ENCODE results near the gene TM6SF1.
"Not testable (repeated sequence)": the region's sequence is repeated elsewhere in the genome, so short reads cannot be mapped to it uniquely, and the experiment has no call there.

Gene TM6SF1

GRCh38 chr15:83106994-83107840, at the start of gene TM6SF1:
Gene TM6SF1 (plus strand): TSS chr15:83107645. CDS start chr15:83107681, 36 bp downstream.
- peak; percentile 62 for DNase-seq

DNA sequence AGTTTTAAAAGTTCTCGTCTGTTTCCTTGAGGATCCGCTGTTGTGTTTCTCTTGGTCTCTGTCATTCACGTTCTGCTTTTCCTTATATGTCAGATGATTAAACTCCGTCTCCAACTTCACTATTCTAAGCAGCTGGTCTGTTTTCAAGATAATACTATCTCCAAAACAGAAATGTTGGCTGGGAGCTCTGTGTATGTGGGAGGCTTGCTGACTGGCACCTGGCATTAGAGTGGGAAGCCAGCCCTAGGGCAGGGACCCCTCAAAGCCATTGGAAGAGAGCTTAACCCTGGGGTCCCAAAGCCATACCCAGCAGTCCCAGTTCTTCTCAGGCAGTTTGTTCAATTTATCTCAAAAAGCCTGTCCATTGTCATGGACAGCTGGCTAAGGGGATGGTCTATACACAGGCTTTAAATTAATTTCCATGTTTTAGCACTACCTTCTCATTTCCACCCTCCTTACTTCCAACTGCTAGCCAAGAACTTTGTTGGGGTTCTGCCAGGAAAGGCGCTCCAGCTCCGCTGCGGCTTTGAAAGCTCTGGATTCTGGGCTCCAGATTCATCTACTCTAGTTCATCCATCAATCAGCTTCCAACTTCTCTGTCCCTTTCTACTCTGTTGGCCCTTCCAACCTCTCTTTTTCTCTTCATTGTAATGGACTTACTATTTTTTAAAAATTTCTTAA, 49.6 kb upstream of the TM6SF1 start:
- DNase-seq = no peak

DNA sequence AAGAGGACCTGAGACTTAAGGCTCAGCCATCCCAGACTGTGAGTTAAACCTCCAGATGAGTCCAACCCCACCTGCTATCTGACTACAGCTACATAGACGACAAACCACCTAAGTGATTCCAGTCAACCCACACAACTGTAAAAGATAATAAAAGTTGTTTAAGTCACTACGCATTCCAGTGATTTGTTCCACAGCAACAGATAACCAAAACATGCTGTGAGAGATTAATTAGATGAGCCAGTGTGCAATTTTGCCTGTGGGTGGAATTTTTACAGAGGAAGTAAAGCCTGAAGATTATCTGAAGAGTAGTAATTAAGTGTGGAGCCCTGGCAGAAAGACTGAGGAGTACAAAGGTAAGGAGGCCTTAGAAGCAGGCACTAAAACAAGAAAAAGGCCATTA, 45.8 kb upstream of the TM6SF1 start:
- peak; percentile 84 for DNase-seq

- DNase-seq = no peak
Observed at GRCh38 chr15:83062768-83063180, 44.7 kb upstream of the TM6SF1 start.

GRCh38 chr15:83063551-83063950, 43.9 kb upstream of the TM6SF1 start:
- no peak for DNase-seq

DNA sequence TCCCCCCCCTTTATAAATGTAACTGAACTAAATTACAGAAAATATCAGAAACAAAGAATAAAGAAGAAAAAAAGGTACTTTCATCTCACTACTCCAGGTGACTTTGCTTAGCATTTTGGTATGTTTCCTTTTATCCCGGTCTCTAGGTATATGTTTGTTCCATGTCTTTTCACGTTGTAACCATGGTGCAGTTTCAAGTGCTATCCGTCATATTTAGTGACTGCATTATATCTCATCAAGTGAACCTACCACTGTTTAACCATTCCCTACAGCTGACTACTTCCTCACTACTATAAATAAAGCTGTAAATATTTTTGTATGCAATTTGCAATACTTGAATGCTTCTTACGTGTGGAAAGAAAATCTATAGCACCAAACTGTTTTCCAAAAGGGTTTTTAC, 42.6 kb upstream of the TM6SF1 start:
- no peak for DNase-seq

- no peak for DNase-seq
Observed at GRCh38 chr15:83065431-83065830, 42.0 kb upstream of the TM6SF1 start.

DNA sequence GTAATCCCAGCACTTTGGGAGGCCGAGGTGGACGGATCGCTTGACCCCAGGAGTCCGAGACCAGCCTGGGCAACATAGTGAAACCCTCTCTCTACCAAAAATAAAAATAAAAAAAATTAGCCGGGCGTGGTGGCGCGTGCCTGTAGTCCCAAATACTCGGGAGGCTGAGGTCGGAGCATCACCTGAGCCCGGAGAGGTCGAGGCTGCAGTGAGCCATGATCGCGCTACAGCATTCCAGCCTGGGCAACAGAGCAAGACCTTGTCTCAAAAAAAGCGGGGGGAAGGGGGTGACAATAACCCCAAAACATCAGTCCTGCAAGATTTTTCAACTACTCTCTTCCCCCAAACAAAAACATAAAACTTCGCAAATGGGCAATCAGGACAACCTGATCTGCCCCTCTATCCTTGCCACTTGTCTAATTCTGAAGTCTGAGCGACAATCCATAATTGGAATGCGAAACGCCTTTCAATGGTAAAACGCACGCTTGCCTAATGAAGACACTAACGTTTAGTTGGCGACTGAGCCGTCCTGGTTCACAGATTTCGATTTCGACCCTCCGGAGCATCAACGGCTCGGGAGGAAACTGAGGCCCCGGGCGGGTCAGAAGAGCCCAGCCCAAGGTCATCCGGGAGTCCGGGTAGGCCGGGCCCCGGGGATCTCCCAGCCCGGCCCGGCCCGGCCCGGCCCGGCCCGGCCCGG, 41.3 kb upstream of the TM6SF1 start:
- peak; percentile 55 for DNase-seq

- peak; percentile 95 for DNase-seq
Observed at GRCh38 chr15:83066734-83067637, 40.5 kb upstream of the TM6SF1 start, which contains the start of gene BTBD1. Gene BTBD1 (minus strand): TSS chr15:83067252. CDS start chr15:83067151, 101 bp downstream.

- no peak for DNase-seq
Observed at GRCh38 chr15:83067638-83067962, 39.8 kb upstream of the TM6SF1 start.

GRCh38 chr15:83068054-83068453, 39.4 kb upstream of the TM6SF1 start:
- DNase-seq = no peak

- not testable (repeated sequence) for DNase-seq
Observed at GRCh38 chr15:83069211-83069642, 38.2 kb upstream of the TM6SF1 start.

DNA sequence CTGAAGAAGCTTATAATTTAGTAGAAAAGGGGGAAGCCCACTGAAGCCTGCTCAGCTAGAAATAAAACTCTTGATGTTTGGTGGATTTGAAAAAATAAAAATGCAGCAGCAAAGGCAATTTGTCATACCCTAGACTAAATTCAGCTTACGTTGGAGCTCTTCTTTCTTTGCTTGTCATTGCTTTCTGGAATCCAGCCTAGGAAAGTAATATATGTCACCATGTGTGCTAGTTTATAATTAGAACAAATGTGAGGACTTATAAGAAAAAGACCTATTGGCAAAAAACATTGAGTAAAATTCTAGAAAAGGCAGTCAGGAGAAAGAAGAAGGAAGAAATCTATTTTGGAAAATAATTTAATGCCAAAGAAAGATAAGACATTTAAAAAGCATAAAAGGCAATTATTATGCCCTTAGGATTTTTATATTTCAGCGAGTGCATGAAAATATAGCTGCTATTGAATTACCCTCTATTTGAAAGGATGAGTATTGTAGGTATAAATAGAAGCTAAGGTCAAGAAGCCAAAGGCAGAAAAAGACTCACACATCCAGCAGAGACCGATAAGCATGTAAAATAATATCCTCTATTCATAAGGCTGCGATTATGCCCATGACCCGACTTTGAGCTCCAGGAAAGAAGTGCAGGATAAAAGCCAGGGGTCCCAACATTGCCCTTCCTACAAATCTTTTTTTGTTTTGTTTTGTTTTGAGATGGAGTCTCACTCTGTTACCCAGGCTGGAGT, 29.8 kb upstream of the TM6SF1 start:
- DNase-seq = no peak

- DNase-seq = no peak
Observed at GRCh38 chr15:83078712-83079111, 28.7 kb upstream of the TM6SF1 start.

- DNase-seq = no peak
Observed at GRCh38 chr15:83081256-83082014, 26.0 kb upstream of the TM6SF1 start.

DNA sequence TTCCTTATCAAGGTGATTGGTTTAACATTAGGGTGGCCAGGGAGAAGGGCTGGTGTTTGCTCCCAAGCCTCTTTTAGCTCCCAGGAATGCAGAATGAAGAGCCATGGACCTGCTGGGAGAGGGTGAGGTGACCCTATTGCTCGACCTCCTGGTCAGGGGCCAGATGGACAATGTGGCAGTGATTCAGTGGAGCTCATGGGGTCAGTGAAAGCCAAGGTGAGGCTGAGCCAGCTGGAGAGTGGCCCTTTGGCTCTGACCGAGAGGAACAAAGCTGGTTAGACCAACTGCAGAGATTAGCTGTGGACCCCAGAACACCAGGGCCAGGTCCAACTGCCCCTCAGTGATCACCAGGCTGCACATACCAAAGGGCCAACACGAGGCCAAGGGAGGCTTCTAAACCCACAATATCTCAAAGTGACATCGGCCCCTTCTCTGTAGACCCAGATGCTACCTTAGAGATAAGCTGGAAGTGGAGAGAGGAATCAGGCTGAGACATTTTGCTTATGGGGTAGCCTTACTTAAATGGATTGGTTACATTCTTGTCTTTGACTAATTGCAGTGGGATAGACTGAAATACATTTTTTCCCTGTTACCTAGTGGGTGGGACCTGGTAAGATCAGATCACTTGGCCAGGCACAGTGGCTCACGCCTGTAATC, 24.6 kb upstream of the TM6SF1 start:
- no peak for DNase-seq

- DNase-seq = not testable (repeated sequence)
Observed at GRCh38 chr15:83085461-83085860, 22.0 kb upstream of the TM6SF1 start.

- not testable (repeated sequence) for DNase-seq
Observed at GRCh38 chr15:83085864-83086552, 21.4 kb upstream of the TM6SF1 start.

- DNase-seq = no peak
Observed at GRCh38 chr15:83087576-83087975, 19.9 kb upstream of the TM6SF1 start.

GRCh38 chr15:83088876-83089275, 18.6 kb upstream of the TM6SF1 start:
- no peak for DNase-seq

Data from islet precursor cell (in vitro differentiated cells).